Measurements from ENCODE around the gene TCAF2.
"Not testable (repeated sequence)": the region's sequence is repeated elsewhere in the genome, so short reads cannot be mapped to it uniquely, and the experiment has no call there.

Gene TCAF2

GRCh38 chr7:143635364-143636240 is 14.8 kb downstream of the TCAF2 start:
- not testable (repeated sequence) for H3K9me3 Mint-ChIP-seq; H3K27me3 Mint-ChIP-seq (ENCODE audit: low read depth); H3K4me3 Mint-ChIP-seq; H3K36me3 Mint-ChIP-seq (ENCODE audit: low read depth); H3K27ac Mint-ChIP-seq; H3K4me1 Mint-ChIP-seq (ENCODE audit: low read depth)

GRCh38 chr7:143639372-143639771 is 18.6 kb downstream of the TCAF2 start:
- not testable (repeated sequence) for H3K4me3 Mint-ChIP-seq; H3K9me3 Mint-ChIP-seq; H3K27ac Mint-ChIP-seq; H3K27me3 Mint-ChIP-seq (ENCODE audit: low read depth); H3K4me1 Mint-ChIP-seq (ENCODE audit: low read depth); H3K36me3 Mint-ChIP-seq (ENCODE audit: low read depth)

DNA sequence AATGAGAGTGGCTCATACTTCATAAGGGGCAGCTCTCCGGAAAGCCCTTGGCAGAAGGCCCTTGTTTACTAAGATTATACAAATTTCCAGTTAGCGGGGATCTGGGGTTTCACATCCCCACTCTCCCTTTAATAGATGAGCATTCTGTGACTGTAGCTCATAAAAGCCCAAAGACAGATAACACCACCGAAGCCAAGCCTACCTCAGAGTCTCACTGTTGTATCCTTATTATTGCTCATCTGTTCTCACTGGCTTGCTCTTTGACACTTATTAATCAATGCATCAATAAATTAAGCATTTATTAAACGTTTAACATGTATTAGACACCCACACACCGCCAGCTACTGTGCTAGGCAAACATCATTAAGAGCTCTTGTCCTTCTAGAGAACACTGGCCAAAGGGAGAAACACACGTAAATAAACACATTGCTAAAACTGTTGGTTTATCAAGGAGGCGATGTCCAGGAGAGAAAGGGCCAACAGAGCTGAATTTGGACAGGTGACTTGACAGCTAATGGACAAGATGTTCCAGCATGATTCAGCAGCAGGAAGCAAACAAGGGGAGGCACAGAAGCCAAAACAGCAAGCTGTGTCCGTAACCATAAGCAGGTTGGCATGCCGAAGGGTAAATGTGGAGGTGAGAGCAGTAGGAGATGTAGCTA is 19.9 kb downstream of the TCAF2 start:
- H3K27ac Mint-ChIP-seq; H3K27me3 Mint-ChIP-seq (ENCODE audit: low read depth); H3K9me3 Mint-ChIP-seq; H3K4me3 Mint-ChIP-seq; H3K4me1 Mint-ChIP-seq (ENCODE audit: low read depth); H3K36me3 Mint-ChIP-seq (ENCODE audit: low read depth): not testable (repeated sequence)

- not testable (repeated sequence) for H3K36me3 Mint-ChIP-seq (ENCODE audit: low read depth); H3K9me3 Mint-ChIP-seq
Observed at GRCh38 chr7:143646598-143646997, 25.8 kb downstream of the TCAF2 start.

GRCh38 chr7:143649902-143650301 is 29.1 kb downstream of the TCAF2 start:
- not testable (repeated sequence) for H3K27me3 Mint-ChIP-seq (ENCODE audit: low read depth); H3K4me1 Mint-ChIP-seq (ENCODE audit: low read depth); H3K9me3 Mint-ChIP-seq; H3K4me3 Mint-ChIP-seq; H3K36me3 Mint-ChIP-seq (ENCODE audit: low read depth); H3K27ac Mint-ChIP-seq

More at GRCh38 chr7:143646598-143646997, 25.8 kb downstream of the TCAF2 start:
- H3K27ac Mint-ChIP-seq; H3K4me1 Mint-ChIP-seq (ENCODE audit: low read depth); H3K27me3 Mint-ChIP-seq (ENCODE audit: low read depth); H3K4me3 Mint-ChIP-seq: not testable (repeated sequence)

DNA sequence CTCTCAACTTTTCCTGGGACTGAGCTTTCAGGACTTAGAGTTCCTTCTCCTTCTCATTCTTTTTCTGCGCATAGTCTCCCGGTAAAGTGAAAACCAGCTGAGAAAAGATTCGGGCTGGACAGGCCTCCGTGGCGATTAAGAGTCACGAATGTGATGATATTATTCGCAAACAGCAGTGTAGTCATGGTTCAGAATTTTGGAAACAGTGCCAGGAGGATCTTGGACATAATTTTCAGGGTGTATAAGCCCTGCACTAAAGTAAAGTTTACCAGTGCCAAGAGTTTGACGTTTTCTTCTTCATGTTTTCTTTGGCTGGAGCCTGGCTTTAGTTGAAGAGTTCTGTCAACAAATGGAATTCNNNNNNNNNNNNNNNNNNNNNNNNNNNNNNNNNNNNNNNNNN is 29.7 kb downstream of the TCAF2 start:
- H3K9me3 Mint-ChIP-seq; H3K27me3 Mint-ChIP-seq (ENCODE audit: low read depth); H3K4me3 Mint-ChIP-seq; H3K36me3 Mint-ChIP-seq (ENCODE audit: low read depth); H3K4me1 Mint-ChIP-seq (ENCODE audit: low read depth); H3K27ac Mint-ChIP-seq: not testable (repeated sequence)

Measured in T-helper 1 cell treated with Interleukin-12 subunit alpha and Interleukin-12 subunit beta and Interleukin-4 antibody, amounts not matched to agents 30 μg/mL and 1 μg/mL, for 36 hours (primary cell).